Adipocyte (in vitro differentiated cells): ENCODE results near the gene NHLRC3.

ENCODE experiments used
- DNase-seq: peaks from one replicate; pipeline ENCODE4 v3.0.0-alpha.2; 2015; ENCODE audit warnings: low read depth
- H3K27me3 ChIP-seq: replicated peaks from 2 replicates; pipeline ENCODE4 v1.7.0; 2013; ENCODE audit warnings: mild to moderate bottlenecking, low read length, moderate library complexity; ENCODE audit not compliant: control insufficient read depth, insufficient read depth
- H3K36me3 ChIP-seq: 2 replicates; pipeline ENCODE4 v1.7.0; 2013; ENCODE audit warnings: low read length, mild to moderate bottlenecking, moderate library complexity; ENCODE audit not compliant: control insufficient read depth, insufficient read depth, severe bottlenecking
- H3K4me1 ChIP-seq: 2 replicates; pipeline ENCODE4 v1.7.0; 2013; ENCODE audit warnings: mild to moderate bottlenecking, low read length, moderate library complexity; ENCODE audit not compliant: control insufficient read depth, insufficient read depth
- H3K4me3 ChIP-seq: 2 replicates; pipeline ENCODE4 v1.7.0; 2013; ENCODE audit warnings: mild to moderate bottlenecking, low read length, moderate library complexity
- H3K9ac ChIP-seq: 2 replicates; pipeline ENCODE4 v1.7.0; 2013; ENCODE audit warnings: mild to moderate bottlenecking, low read length, moderate library complexity
- H3K9me3 ChIP-seq: 2 replicates; pipeline ENCODE4 v1.7.0; 2013; ENCODE audit warnings: mild to moderate bottlenecking, low read length, moderate library complexity; ENCODE audit not compliant: control insufficient read depth

NHLRC3 gene

GRCh38 chr13:39023761-39024160, 14.5 kb upstream of the NHLRC3 start:
- peak; percentile 7 for DNase-seq
- H3K36me3 ChIP-seq: peaks cover 84% of the 10 kb centered on the region
- H3K4me1 ChIP-seq: peaks cover 10% of the 10 kb centered on the region
- no peaks in the 10 kb centered on the region for H3K9me3 ChIP-seq
- H3K9ac ChIP-seq: no peak overlapping the region
- H3K4me3 ChIP-seq: no peak overlapping the region
- H3K27me3 ChIP-seq: no peaks in the 10 kb centered on the region

- H3K36me3 ChIP-seq: peaks cover 84% of the 10 kb centered on the region
- DNase-seq: no peak
These were observed 12.8 kb upstream of the NHLRC3 start for GRCh38 chr13:39025433-39025839.

GRCh38 chr13:39032150-39032549, 6.1 kb upstream of the NHLRC3 start:
- no peak overlapping the region for H3K9ac ChIP-seq
- peaks cover 18% of the 10 kb centered on the region for H3K4me1 ChIP-seq
- peaks cover 30% of the 10 kb centered on the region for H3K36me3 ChIP-seq
- H3K27me3 ChIP-seq: no peaks in the 10 kb centered on the region
- H3K4me3 ChIP-seq: no peak overlapping the region
- H3K9me3 ChIP-seq: no peaks in the 10 kb centered on the region
- DNase-seq: no peak

More at GRCh38 chr13:39025433-39025839, 12.8 kb upstream of the NHLRC3 start:
- H3K27me3 ChIP-seq: no peaks in the 10 kb centered on the region
- H3K9ac ChIP-seq: no peak overlapping the region
- H3K4me1 ChIP-seq: peaks cover 10% of the 10 kb centered on the region
- H3K9me3 ChIP-seq: no peaks in the 10 kb centered on the region
- no peak overlapping the region for H3K4me3 ChIP-seq

- Histone ChIP-seq H3K4me1 (peaks cover 19% of the 10 kb centered on the region), H3K9me3 (no peaks in the 10 kb centered on the region), H3K36me3 (peaks cover 13% of the 10 kb centered on the region), H3K4me3 (no peak overlapping the region), H3K27me3 (no peaks in the 10 kb centered on the region), H3K9ac (no peak overlapping the region)
- no peak for DNase-seq
These were observed 4.2 kb upstream of the NHLRC3 start for GRCh38 chr13:39034085-39034484.

- Histone ChIP-seq H3K4me3 (peak overlapping the region; percentile 99), H3K36me3 (peaks cover 13% of the 10 kb centered on the region), H3K9me3 (no peaks in the 10 kb centered on the region), H3K9ac (peak overlapping the region; percentile 92), H3K27me3 (no peaks in the 10 kb centered on the region), H3K4me1 (peaks cover 30% of the 10 kb centered on the region)
- DNase-seq: no peak
These were observed 3.1 kb upstream of the NHLRC3 start for GRCh38 chr13:39035204-39035603.

- no peaks in the 10 kb centered on the region for H3K9me3 ChIP-seq
- DNase-seq: peak; percentile 4
- peak overlapping the region; percentile 99 for H3K4me3 ChIP-seq
- peaks cover 36% of the 10 kb centered on the region for H3K4me1 ChIP-seq
- peak overlapping the region; percentile 92 for H3K9ac ChIP-seq
- H3K27me3 ChIP-seq: no peaks in the 10 kb centered on the region
- peaks cover 10% of the 10 kb centered on the region for H3K36me3 ChIP-seq
These were observed 2.5 kb upstream of the NHLRC3 start for GRCh38 chr13:39035799-39036198.

- H3K4me1 ChIP-seq: peaks cover 40% of the 10 kb centered on the region
- H3K36me3 ChIP-seq: peaks cover 8% of the 10 kb centered on the region
- no peaks in the 10 kb centered on the region for H3K27me3 ChIP-seq
- peak overlapping the region; percentile 92 for H3K9ac ChIP-seq
- peak overlapping the region; percentile 99 for H3K4me3 ChIP-seq
- no peaks in the 10 kb centered on the region for H3K9me3 ChIP-seq
- peak; percentile 63 for DNase-seq
These were observed 2.0 kb upstream of the NHLRC3 start for GRCh38 chr13:39036212-39036611.

GRCh38 chr13:39037410-39037879, 811 bp upstream of the NHLRC3 start:
- Histone ChIP-seq H3K4me1 (peaks cover 40% of the 10 kb centered on the region), H3K4me3 (peak overlapping the region; percentile 99), H3K9ac (peak overlapping the region; percentile 92), H3K36me3 (peaks cover 5% of the 10 kb centered on the region), H3K9me3 (no peaks in the 10 kb centered on the region), H3K27me3 (no peaks in the 10 kb centered on the region)
- DNase-seq: peak; percentile 49

GRCh38 chr13:39038569-39039030, 344 bp downstream of the NHLRC3 start:
- DNase-seq: peak; percentile 55
- peaks cover 40% of the 10 kb centered on the region for H3K4me1 ChIP-seq
- H3K9me3 ChIP-seq: no peaks in the 10 kb centered on the region

GRCh38 chr13:39039041-39039440, 785 bp downstream of the NHLRC3 start:
- no peaks in the 10 kb centered on the region for H3K27me3 ChIP-seq
- H3K9ac ChIP-seq: peak overlapping the region; percentile 92
- no peak for DNase-seq
- peaks cover 6% of the 10 kb centered on the region for H3K36me3 ChIP-seq
- peak overlapping the region; percentile 99 for H3K4me3 ChIP-seq
- H3K4me1 ChIP-seq: peaks cover 40% of the 10 kb centered on the region
- no peaks in the 10 kb centered on the region for H3K9me3 ChIP-seq

More at GRCh38 chr13:39038569-39039030, 344 bp downstream of the NHLRC3 start:
- H3K4me3 ChIP-seq: peak overlapping the region; percentile 99
- H3K36me3 ChIP-seq: peaks cover 5% of the 10 kb centered on the region
- H3K27me3 ChIP-seq: no peaks in the 10 kb centered on the region
- peak overlapping the region; percentile 92 for H3K9ac ChIP-seq

GRCh38 chr13:39040206-39040605, 1.9 kb downstream of the NHLRC3 start:
- peak; percentile 77 for DNase-seq
- H3K9me3 ChIP-seq: no peaks in the 10 kb centered on the region
- peaks cover 32% of the 10 kb centered on the region for H3K4me1 ChIP-seq
- H3K9ac ChIP-seq: peak overlapping the region; percentile 83
- peaks cover 17% of the 10 kb centered on the region for H3K36me3 ChIP-seq
- peak overlapping the region; percentile 99 for H3K4me3 ChIP-seq
- H3K27me3 ChIP-seq: no peaks in the 10 kb centered on the region

GRCh38 chr13:39044536-39044935, 6.3 kb downstream of the NHLRC3 start:
- Histone ChIP-seq H3K36me3 (peaks cover 22% of the 10 kb centered on the region), H3K9ac (no peak overlapping the region), H3K4me3 (no peak overlapping the region), H3K9me3 (no peaks in the 10 kb centered on the region), H3K27me3 (no peaks in the 10 kb centered on the region), H3K4me1 (peaks cover 17% of the 10 kb centered on the region)
- DNase-seq: no peak
